SK-N-SH (cell line): ENCODE data around the gene CDC45. TPM values are rescaled to one million over a fixed set of nuclear protein-coding genes. Genes with fewer than 3 reads are reported as not detected.

Experiments used
- CTCF ChIA-PET: fragments of 300-600, 350-600 bp; formaldehyde crosslinking; extraction: SDS; loops from one replicate; lab custom pipeline; 2021; lab: Yijun Ruan, JAX
- POLR2A ChIA-PET: fragments of 350-600 bp; sonication (Branson Sonifier 250); formaldehyde crosslinking; extraction: SDS; loops from one replicate; lab custom pipeline; 2020; ENCODE audit warnings: antibody characterized with exemption, inconsistent platforms; lab: Yijun Ruan, JAX
- DNase-seq: peaks from one replicate; pipeline ENCODE4 v3.0.0; 2012
- H2AFZ ChIP-seq: fragments of 200-600 bp; sonication (generic); 2 replicates; pipeline ENCODE4 v1.8.1; 2016; ENCODE audit warnings: antibody characterized with exemption, mild to moderate bottlenecking, low read depth
- H3F3A ChIP-seq: fragments of 200-600 bp; sonication (generic); replicated peaks from 2 replicates; pipeline ENCODE3; 2016; ENCODE audit warnings: antibody characterized with exemption, mild to moderate bottlenecking; ENCODE audit not compliant: insufficient read depth
- H3K27ac ChIP-seq, 2 experiments: fragments of 200-500 bp in 1 of 2; fragments of 200-600 bp in 1 of 2; sonication (Bioruptor generic) in 1 of 2; sonication (generic), shearing (Covaris generic) in 1 of 2; 2 replicates each; pipeline versions ENCODE4 v1.5.1 to v1.6.1; 2014 to 2016; ENCODE audit warnings: low read depth in 2 of 2, inconsistent platforms in 1 of 2, low read length in 1 of 2, mild to moderate bottlenecking in 1 of 2, mixed read lengths in 1 of 2
- H3K27me3 ChIP-seq: fragments of 200-600 bp; sonication (generic), shearing (Covaris generic); 2 replicates; pipeline ENCODE4 v1.6.1; 2016; ENCODE audit warnings: mixed run types; ENCODE audit not compliant: insufficient read depth
- H3K36me3 ChIP-seq, 2 experiments: fragments of 200-500 bp in 1 of 2; fragments of 200-600 bp in 1 of 2; sonication (Bioruptor generic) in 1 of 2; sonication (generic) in 1 of 2; replicated peaks in 1 of 2; 2 replicates each; pipeline versions ENCODE3 to v1.5.1; 2014 to 2016; ENCODE audit warnings: low read length in 1 of 2, mild to moderate bottlenecking in 1 of 2; ENCODE audit not compliant: insufficient read depth in 2 of 2, control insufficient read depth in 1 of 2
- H3K4me1 ChIP-seq, 2 experiments: fragments of 200-500 bp in 1 of 2; fragments of 200-600 bp in 1 of 2; sonication (Bioruptor generic) in 1 of 2; sonication (generic), shearing (Covaris generic) in 1 of 2; 2 replicates each; pipeline versions ENCODE4 v1.5.1 to v1.6.1; 2014 to 2016; ENCODE audit warnings: low read depth in 1 of 2, low read length in 1 of 2, mixed run types in 1 of 2; ENCODE audit not compliant: insufficient read depth in 2 of 2, control insufficient read depth in 1 of 2
- H3K4me2 ChIP-seq: fragments of 200-600 bp; sonication (generic), shearing (Covaris generic); 2 replicates; pipeline ENCODE4 v1.6.1; 2017; ENCODE audit warnings: mixed run types
- H3K4me3 ChIP-seq, 2 experiments: fragments of 200-500 bp in 1 of 2; fragments of 200-600 bp in 1 of 2; sonication (Bioruptor generic) in 1 of 2; sonication (generic), shearing (Covaris generic) in 1 of 2; 2 replicates each; pipeline versions ENCODE4 v1.5.1 to v1.8.1; 2014 to 2016; ENCODE audit warnings: low read depth in 2 of 2, inconsistent platforms in 1 of 2, low read length in 1 of 2, mild to moderate bottlenecking in 1 of 2, mixed read lengths in 1 of 2, moderate library complexity in 1 of 2
- H3K79me2 ChIP-seq: fragments of 200-600 bp; sonication (generic); 2 replicates; pipeline ENCODE4 v1.8.1; 2017; ENCODE audit warnings: mild to moderate bottlenecking; ENCODE audit not compliant: insufficient read depth
- H3K9ac ChIP-seq: fragments of 200-600 bp; sonication (generic); 2 replicates; pipeline ENCODE4 v1.6.1; 2017; ENCODE audit warnings: mixed run types
- H3K9me2 ChIP-seq: fragments of 200-600 bp; sonication (generic); 2 replicates; pipeline ENCODE4 v1.6.1; 2017; ENCODE audit warnings: mixed run types
- H3K9me3 ChIP-seq: fragments of 200-600 bp; sonication (generic); 2 replicates; pipeline ENCODE4 v1.6.1; 2017; ENCODE audit warnings: mixed run types, mild to moderate bottlenecking, moderate library complexity
- H4K20me1 ChIP-seq: fragments of 200-600 bp; sonication (generic); 2 replicates; pipeline ENCODE4 v1.6.1; 2017; ENCODE audit warnings: mild to moderate bottlenecking, mixed run types; ENCODE audit not compliant: insufficient read depth
- ELF1 ChIP-seq: IDR thresholded peaks from 2 replicates; pipeline ENCODE4 v1.4.0; 2012
- FOXJ3 ChIP-seq: sonication (generic); formaldehyde crosslinking; IDR thresholded peaks from 2 replicates; pipeline ENCODE4 v1.5.1; 2020; ENCODE audit warnings: mild to moderate bottlenecking, missing genetic modification reagents
- JUND ChIP-seq: IDR thresholded peaks from 2 replicates; pipeline ENCODE4 v1.4.0; 2012
- REST ChIP-seq: IDR thresholded peaks from 2 replicates; pipeline ENCODE4 v1.6.1; 2012; ENCODE audit warnings: mild to moderate bottlenecking, low read depth, low read length, moderate library complexity
- RXRA ChIP-seq: IDR thresholded peaks from 2 replicates; pipeline ENCODE4 v1.4.0; 2012; ENCODE audit warnings: low read depth, mild to moderate bottlenecking, borderline replicate concordance
- ZBTB33 ChIP-seq: IDR thresholded peaks from 2 replicates; pipeline ENCODE4 v1.4.0; 2012; ENCODE audit warnings: low read depth, borderline replicate concordance
- WGBS: methylation state at CpG from one replicate; pipeline ENCODE4 v1.1.6; 2017; ENCODE audit warnings: low lambda C conversion rate; 5-methylcytosine and 5-hydroxymethylcytosine counted together
- polyA plus RNA-seq, 3 experiments: library from polyadenylated mRNA; depleted of rRNA; stranded (reverse); fragments of >200 nt; gene quantifications; 2 replicates each; pipeline ENCODE4 v1.2.3, GENCODE V29; 2012

CDC45 gene
- polyA plus RNA-seq, 1 of the 3 experiments (the other 2 are of a cell fraction): 23.6 TPM

GRCh38 chr22:19492504-19493174, 12.9 kb downstream of the CDC45 start (continued):
- TF ChIP-seq REST: no peak

GRCh38 chr22:19494001-19494560, 14.4 kb downstream of the CDC45 start:
- TF ChIP-seq JUND (no peak), RXRA (no peak), ZBTB33 (no peak), ELF1 (no peak)

GRCh38 chr22:19494676-19495173, 15.0 kb downstream of the CDC45 start:
- H4K20me1 ChIP-seq: no peaks in the 10 kb centered on the region
- H3K4me1 ChIP-seq: no peaks in the 10 kb centered on the region
- no peak for DNase-seq
- H3K4me3 ChIP-seq: no peak overlapping the region
- H3K27me3 ChIP-seq: no peaks in the 10 kb centered on the region
- H3F3A ChIP-seq: peaks cover 3% of the 10 kb centered on the region
- H3K36me3 ChIP-seq: peaks cover 5 to 6% of the 10 kb centered on the region in 2 experiments
- TF ChIP-seq FOXJ3 (CRISPR knock-in tag): no peak
- POLR2A ChIA-PET: no interaction called here
- no peak overlapping the region for H3K9ac ChIP-seq
- WGBS: 100% methylated on average over 6 of the region's 6 CpGs
- H3K4me2 ChIP-seq: no peak overlapping the region
- H3K27ac ChIP-seq: no peak overlapping the region
- no peaks in the 10 kb centered on the region for H3K79me2 ChIP-seq
- no peaks in the 10 kb centered on the region for H3K9me3 ChIP-seq
- H2AFZ ChIP-seq: no peak overlapping the region
- no peaks in the 10 kb centered on the region for H3K9me2 ChIP-seq
- CTCF ChIA-PET: interaction anchor here (3.9 kb wide), 1 partner anchor 137 kb away, joined by 39 read pairs; no protein-coding TSS in a partner anchor

More at GRCh38 chr22:19494001-19494560, 14.4 kb downstream of the CDC45 start:
- no peaks in the 10 kb centered on the region for H4K20me1 ChIP-seq
- no peak overlapping the region for H3K9ac ChIP-seq
- peaks cover 3% of the 10 kb centered on the region for H3F3A ChIP-seq
- no peaks in the 10 kb centered on the region for H3K27me3 ChIP-seq
- 95% methylated on average over 5 of the region's 8 CpGs for WGBS
- no peak overlapping the region for H3K27ac ChIP-seq
- no peak overlapping the region for H3K4me3 ChIP-seq
- H3K9me3 ChIP-seq: no peaks in the 10 kb centered on the region
- peaks cover 5 to 6% of the 10 kb centered on the region in 2 experiments for H3K36me3 ChIP-seq
- CTCF ChIA-PET: interaction anchor here (3.9 kb wide), 1 partner anchor 137 kb away, joined by 39 read pairs; no protein-coding TSS in a partner anchor
- DNase-seq: no peak
- no peaks in the 10 kb centered on the region for H3K79me2 ChIP-seq
- POLR2A ChIA-PET: no interaction called here
- H2AFZ ChIP-seq: no peak overlapping the region
- no peaks in the 10 kb centered on the region for H3K9me2 ChIP-seq
- H3K4me2 ChIP-seq: no peak overlapping the region
- H3K4me1 ChIP-seq: no peaks in the 10 kb centered on the region
